Anterior cingulate cortex (tissue), 58 donors: Measurements from ENCODE around the gene ARID3A.

Source experiments
- DNase-seq, 58 donors: peaks; one replicate each; lab custom pipeline; 2025; lab: John Stamatoyannopoulos, UW

Gene ARID3A

DNA sequence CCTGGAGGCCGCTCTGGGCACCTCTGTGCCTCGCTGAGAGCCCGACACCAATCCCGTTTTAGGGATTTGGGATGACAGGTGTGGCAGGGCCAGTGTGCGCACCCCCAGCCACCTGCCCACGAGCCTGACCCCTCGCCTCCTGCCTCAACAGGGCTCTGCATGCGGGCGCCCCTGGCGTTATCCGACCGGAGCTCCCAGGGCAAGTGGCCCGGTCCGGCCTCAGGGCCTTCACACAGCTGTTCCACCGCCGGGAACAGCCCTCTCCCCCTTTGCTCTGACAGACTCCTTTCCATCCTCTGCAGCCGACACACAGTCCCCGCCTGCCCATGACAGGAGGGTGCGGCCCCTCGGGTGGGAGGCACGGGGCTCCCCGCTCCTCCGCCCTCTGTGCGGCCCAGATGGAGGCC is 51.2 kb downstream of the ARID3A start:
- no peak for DNase-seq

DNA sequence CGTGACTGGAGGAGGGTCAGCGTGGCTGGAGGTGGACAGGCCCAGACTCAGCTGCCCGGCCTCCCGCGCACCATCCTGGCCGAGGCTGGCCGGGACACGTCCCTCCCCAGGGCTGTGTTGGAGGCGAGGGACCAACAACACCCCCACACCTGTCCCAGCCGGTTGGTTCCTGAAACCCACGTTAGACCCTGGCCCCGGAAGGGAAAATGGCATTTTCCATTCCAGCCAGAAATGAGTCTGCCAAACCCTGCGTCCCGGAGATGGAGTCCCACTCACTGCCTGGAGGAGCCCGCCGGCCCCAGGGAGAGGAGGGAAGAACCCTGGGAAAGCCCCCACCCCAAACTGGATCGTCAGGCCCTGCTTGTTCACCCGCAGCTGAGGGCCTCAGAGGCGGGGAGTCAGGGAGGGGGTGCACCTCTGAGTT is 53.5 kb downstream of the ARID3A start:
- no peak for DNase-seq

GRCh38 chr19:980133-980998 is 54.5 kb downstream of the ARID3A start:
- no peak for DNase-seq

DNA sequence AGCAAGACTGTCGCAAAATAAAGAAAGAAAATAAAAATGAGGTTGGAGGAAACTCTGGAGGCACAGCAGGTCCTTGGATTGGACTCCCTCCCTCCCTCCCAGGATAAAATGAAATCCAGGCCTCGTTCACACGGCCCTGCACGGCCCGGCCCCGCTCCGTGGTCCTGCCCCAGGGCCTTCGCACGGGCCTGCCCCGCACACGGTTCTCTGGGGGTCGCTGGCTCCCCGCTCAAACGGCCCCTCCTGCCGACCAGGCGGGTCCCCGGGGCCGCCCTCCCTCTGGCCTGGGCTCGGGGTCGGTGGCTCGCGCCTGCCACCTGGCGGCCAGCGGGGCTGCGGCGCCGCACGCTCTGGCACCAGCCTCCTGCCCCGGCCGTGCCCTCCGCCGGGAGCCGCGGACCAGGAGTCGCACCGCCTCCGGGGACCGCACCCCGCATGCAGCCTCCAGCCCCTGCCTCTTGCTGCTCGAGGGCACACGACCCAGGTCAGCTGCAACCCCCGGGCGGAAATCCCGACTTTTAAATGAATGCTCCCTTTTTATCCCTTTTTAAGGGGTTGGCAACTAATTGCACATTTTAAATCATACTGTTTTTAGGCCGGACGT is 56.8 kb downstream of the ARID3A start:
- peak in 53 of 58 donors; percentile 3 to 73 (median 49) for DNase-seq

DNA sequence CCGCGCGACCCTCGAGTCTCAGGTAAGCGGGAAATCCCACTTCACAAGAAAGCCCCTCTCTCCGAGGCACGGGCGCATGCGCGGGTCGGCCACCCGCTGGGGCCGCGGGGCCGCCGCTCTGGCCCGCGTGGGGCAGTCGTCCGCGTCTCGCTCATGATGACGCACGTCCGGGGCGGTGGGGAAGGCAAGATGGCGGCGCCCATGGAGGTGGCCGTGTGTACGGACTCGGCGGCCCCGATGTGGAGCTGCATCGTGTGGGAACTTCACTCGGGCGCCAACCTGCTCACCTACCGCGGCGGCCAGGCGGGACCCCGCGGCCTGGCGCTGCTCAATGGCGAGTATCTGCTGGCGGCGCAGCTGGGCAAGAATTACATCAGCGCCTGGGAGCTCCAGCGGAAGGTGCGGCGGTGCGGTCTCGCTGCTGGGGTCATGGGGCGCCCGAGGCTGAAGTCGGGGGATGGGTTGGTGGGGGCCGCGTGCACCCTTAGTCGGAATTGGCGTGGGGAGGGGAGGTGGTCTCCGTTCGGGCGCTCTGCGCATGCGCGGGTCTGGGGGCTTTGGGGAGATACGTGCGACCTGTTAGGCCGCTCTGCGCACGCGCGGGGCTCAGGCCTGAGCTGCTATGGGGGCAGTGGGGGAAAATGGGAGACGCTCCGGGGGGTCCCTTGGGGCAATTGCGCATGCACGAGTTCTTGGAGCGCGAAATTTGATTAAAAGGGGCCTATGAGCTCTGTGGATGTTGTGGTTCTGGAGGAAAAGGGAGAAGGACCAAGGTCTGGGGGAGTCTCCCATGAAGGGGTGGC is 58.5 kb downstream of the ARID3A start, which contains the start of gene WDR18:
Gene WDR18 (plus strand): TSS at position 181 of the 803 bp plus-strand sequence. CDS start 9 bp downstream, at position 190.
- peak; percentile 57 to 96 (median 89) for DNase-seq

DNA sequence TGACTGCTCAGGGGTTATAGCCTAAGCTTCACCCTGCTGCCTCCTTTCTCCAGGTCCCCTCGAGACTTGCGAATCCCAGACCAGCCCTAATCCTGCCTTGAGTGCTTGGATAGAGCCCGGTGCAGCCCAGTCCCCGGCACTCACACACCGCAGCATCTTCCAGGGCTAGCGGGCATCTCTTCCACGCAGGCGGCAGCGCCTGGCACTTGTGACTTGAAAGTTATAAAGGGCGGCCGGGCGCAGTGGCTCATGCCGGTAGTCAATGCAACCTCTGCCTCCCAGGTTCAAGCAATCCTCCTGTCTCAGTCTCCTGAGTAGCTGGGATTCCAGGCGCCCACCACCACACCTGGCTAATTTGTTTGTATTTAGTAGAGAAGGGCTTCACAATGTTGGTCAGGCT is 60.2 kb downstream of the ARID3A start:
- no peak for DNase-seq

DNA sequence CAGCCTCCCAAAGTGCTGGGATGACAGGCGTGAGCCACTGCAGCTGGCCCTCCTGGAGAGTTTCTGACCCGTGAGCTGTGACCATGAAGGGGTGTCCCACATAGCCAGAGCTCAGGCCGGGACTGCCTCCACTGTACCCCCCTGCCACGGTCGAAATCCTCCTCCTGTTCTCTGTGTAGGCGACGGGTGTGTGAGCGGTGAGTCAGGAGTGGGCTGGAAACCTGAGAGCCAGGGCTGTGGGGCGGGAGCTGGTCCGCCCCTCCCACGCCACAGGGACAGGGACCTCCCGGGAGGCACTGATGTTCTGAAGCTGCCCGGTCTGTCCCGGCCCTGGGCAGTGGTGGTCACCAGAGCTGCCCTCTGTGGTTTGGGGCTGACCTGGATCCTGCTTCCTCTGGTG is 62.2 kb downstream of the ARID3A start:
- DNase-seq, result no peak

GRCh38 chr19:988510-988909 is 62.7 kb downstream of the ARID3A start:
- DNase-seq, result no peak

DNA sequence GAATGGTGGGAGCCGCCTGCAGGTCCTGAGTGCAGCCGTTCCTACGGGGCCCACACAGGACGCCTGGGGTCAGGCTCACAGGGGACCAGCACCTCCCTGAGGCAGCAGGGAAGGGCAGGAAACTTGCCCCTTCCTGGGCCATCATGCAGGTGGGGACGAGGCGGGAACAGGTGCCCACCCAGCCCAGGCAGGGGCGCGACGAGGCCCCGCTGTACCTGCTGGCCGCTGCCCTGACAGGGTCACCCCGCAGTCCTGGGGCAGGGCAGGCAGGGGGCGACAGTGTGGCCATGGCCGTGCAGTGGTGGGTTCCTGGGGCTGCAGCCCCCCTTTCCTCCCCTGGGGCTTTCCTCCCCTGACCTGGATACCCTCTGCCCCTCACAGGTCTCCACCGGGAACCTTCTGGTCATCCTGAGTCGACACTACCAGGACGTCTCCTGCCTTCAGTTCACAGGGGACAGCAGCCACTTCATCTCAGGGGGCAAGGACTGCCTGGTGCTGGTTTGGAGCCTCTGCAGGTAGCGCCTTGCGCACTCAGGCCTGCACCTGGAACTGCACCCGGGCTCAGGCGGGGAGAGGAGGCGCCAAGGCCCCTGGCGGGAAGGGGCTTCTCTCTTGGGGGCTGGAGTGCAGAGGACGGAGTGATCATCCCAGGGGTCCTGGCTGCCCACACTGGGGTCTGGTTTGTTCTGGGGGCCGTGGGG is 63.7 kb downstream of the ARID3A start:
- DNase-seq, result no peak

- DNase-seq, result no peak
Measured at GRCh38 chr19:990119-990571, 64.3 kb downstream of the ARID3A start.

DNA sequence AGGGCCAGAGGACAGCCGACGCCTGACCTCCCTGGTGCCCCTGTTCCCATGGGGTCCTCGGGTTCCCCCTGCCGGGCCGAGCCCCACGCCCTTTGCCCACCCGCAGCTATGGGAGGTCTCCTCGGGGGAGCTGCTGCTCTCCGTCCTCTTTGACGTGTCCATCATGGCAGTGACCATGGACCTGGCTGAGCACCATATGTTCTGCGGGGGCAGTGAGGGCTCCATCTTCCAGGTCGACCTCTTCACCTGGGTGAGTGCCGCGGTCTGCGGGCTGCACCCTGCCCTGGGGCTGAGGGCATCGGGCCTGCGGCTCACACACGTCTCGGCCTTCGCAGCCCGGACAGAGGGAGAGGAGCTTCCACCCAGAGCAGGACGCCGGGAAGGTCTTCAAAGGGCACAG is 64.9 kb downstream of the ARID3A start:
- DNase-seq, result no peak

DNA sequence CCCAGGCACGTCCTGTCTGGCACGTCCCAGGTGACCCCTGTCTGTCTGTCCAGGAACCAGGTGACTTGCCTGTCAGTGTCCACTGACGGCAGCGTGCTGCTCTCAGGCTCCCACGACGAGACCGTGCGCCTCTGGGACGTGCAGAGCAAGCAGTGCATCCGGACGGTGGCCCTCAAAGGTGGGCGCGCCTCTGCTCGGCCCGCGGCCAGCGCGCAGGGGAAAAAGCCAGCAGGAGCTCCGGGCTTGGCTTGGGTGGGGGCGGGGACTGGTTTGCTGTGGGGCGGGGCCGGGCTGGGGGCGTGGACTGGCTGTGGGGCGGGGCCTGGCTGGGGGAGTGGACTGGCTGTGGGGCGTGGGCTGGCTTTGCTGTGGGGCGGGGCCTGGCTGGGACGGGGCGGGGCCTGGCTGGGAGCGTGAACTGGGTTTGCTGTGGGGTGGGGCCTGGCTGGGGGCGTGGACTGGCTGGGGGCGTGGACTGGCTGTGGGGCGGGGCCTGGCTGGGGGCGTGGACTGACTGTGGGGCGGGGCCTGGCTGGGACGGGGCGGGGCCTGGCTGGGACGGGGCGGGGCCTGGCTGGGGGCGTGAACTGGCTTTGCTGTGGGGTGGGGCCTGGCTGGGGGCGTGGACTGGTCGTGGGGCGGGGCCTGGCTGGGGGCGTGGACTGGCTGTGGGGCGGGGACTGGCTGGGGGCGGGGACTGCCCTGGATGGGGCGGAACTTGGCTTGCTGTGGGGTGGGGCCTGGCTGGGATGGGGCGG is 65.5 kb downstream of the ARID3A start:
- DNase-seq, result peak in 2 of 58 donors; percentile 52 to 66

- DNase-seq, result no peak
Measured at GRCh38 chr19:991932-992669, 66.3 kb downstream of the ARID3A start.

GRCh38 chr19:992670-993055 is 66.8 kb downstream of the ARID3A start:
- DNase-seq, result no peak

GRCh38 chr19:993361-993830 is 67.6 kb downstream of the ARID3A start:
- no peak for DNase-seq

- DNase-seq, result no peak
Measured at GRCh38 chr19:993831-994393, 68.1 kb downstream of the ARID3A start.

DNA sequence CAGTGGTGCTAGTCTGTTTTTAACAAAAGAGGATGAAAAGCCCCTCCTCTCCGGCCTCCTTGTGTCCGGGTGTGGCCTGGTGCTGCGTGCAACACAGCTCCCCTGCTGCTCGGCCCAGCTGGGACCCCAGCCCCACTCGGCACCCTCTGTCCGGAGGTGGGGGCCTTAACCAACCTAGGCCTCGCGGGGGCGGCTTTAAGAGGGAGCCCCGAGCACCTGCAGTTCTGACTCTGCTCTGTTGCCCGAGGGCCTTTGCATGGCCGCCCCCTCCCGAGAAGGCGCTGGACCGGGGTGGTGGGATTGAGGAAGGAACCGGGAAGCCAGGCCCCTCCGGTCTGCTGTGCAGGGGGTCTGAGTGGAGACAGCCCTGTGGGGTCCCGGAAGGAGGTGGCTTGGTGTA is 68.7 kb downstream of the ARID3A start:
- DNase-seq, result no peak
